ENCODE measurements around the gene SLC36A3. TPM values are rescaled to one million over a fixed set of nuclear protein-coding genes. Genes with fewer than 3 reads are reported as not detected.

SLC36A3 gene
- total and polyA plus RNA-seq, 7 experiments from 2014 or later, result not detected

GRCh38 chr5:151271336-151271735, 32.2 kb downstream of the SLC36A3 start:
- Mint-ChIP-seq H3K27me3 (peaks cover 0 to 8% (median 0%) of the 10 kb centered on the region in 5 donors), H3K4me3 (no peak overlapping the region), H3K36me3 (peaks cover 0 to 19% (median 12%) of the 10 kb centered on the region in 5 donors), H3K4me1 (no peaks in the 10 kb centered on the region), H3K9me3 (no peaks in the 10 kb centered on the region), H3K27ac (no peak overlapping the region)
- no peaks in the 10 kb centered on the region for H3K27me3 ChIP-seq (ENCODE audit: control insufficient read depth in 2 of 2, insufficient read depth in 2 of 2, low read length in 2 of 2)
- no peaks in the 10 kb centered on the region for H3K4me1 ChIP-seq (ENCODE audit: control insufficient read depth in 2 of 2, insufficient read depth in 2 of 2, low read length in 2 of 2)
- H3K4me3 ChIP-seq (ENCODE audit: low read length), result no peak overlapping the region
- no peaks in the 10 kb centered on the region for H3K9me3 ChIP-seq (ENCODE audit: control insufficient read depth in 2 of 3, low read length in 3 of 3)
- ChIA-PET CTCF (interaction anchor here (0.6 kb wide), 1 partner anchor 1656 kb away, joined by 3 read pairs; no protein-coding TSS in a partner anchor), POLR2A (no interaction called here)
- H3K36me3 ChIP-seq (ENCODE audit: control insufficient read depth in 2 of 3, insufficient read depth in 3 of 3, low read length in 3 of 3), result peaks cover 0 to 26% (median 9%) of the 10 kb centered on the region in 3 experiments
- intact Hi-C loops (cut with micrococcal nuclease), result no loop called here
- H3K27ac ChIP-seq (ENCODE audit: low read depth, low read length), result no peak overlapping the region
- peak; percentile 51 for ATAC-seq
- no peak for DNase-seq

- intact Hi-C loops (cut with micrococcal nuclease), result no loop called here
- Histone ChIP-seq H3K9me3 (ENCODE audit: control insufficient read depth in 2 of 3, low read length in 3 of 3) (no peaks in the 10 kb centered on the region), H3K27ac (ENCODE audit: low read depth, low read length) (no peak overlapping the region), H3K27me3 (ENCODE audit: control insufficient read depth in 2 of 2, insufficient read depth in 2 of 2, low read length in 2 of 2) (no peaks in the 10 kb centered on the region), H3K36me3 (ENCODE audit: control insufficient read depth in 2 of 3, insufficient read depth in 3 of 3, low read length in 3 of 3) (peaks cover 0 to 26% (median 9%) of the 10 kb centered on the region in 3 experiments), H3K4me3 (ENCODE audit: low read length) (no peak overlapping the region), H3K4me1 (ENCODE audit: control insufficient read depth in 2 of 2, insufficient read depth in 2 of 2, low read length in 2 of 2) (no peaks in the 10 kb centered on the region)
- ATAC-seq (peak; percentile 69), DNase-seq (no peak)
- peaks cover 0 to 19% (median 12%) of the 10 kb centered on the region in 5 donors for H3K36me3 Mint-ChIP-seq
- CTCF ChIA-PET, result no interaction called here
- H3K4me1 Mint-ChIP-seq, result no peaks in the 10 kb centered on the region
- H3K4me3 Mint-ChIP-seq, result no peak overlapping the region
- no peak overlapping the region for H3K27ac Mint-ChIP-seq
- POLR2A ChIA-PET, result no interaction called here
- no peaks in the 10 kb centered on the region for H3K9me3 Mint-ChIP-seq
- peaks cover 0 to 5% (median 0%) of the 10 kb centered on the region in 5 donors for H3K27me3 Mint-ChIP-seq
These were observed 33.0 kb downstream of the SLC36A3 start for GRCh38 chr5:151270599-151270998.

GRCh38 chr5:151267491-151268260, 35.9 kb downstream of the SLC36A3 start:
- Histone ChIP-seq H3K36me3 (ENCODE audit: control insufficient read depth in 2 of 3, insufficient read depth in 3 of 3, low read length in 3 of 3) (peaks cover 0 to 31% (median 9%) of the 10 kb centered on the region in 3 experiments), H3K4me3 (ENCODE audit: low read length) (no peak overlapping the region), H3K27ac (ENCODE audit: low read depth, low read length) (no peak overlapping the region), H3K27me3 (ENCODE audit: control insufficient read depth in 2 of 2, insufficient read depth in 2 of 2, low read length in 2 of 2) (no peaks in the 10 kb centered on the region), H3K9me3 (ENCODE audit: control insufficient read depth in 2 of 3, low read length in 3 of 3) (no peaks in the 10 kb centered on the region), H3K4me1 (ENCODE audit: control insufficient read depth in 2 of 2, insufficient read depth in 2 of 2, low read length in 2 of 2) (no peaks in the 10 kb centered on the region)
- ChIA-PET CTCF (no interaction called here), POLR2A (no interaction called here)
- Mint-ChIP-seq H3K27me3 (no peaks in the 10 kb centered on the region), H3K36me3 (peaks cover under 1 to 39% (median 22%) of the 10 kb centered on the region in 5 donors), H3K4me3 (no peak overlapping the region), H3K4me1 (peaks cover 0 to 12% (median 2%) of the 10 kb centered on the region in 7 donors), H3K9me3 (peaks cover 0 to 2% (median 0%) of the 10 kb centered on the region in 11 donors), H3K27ac (peak overlapping the region in 1 of 9 donors; percentile 13)
- DNase-seq (no peak), ATAC-seq (no peak)
- intact Hi-C loops (cut with micrococcal nuclease), result no loop called here

- CTCF ChIA-PET, result interaction anchor here (1.7 kb wide), 1 partner anchor 149 kb away, joined by 5 read pairs; no protein-coding TSS in a partner anchor
- no peaks in the 10 kb centered on the region for H3K9me3 ChIP-seq (ENCODE audit: control insufficient read depth in 2 of 3, low read length in 3 of 3)
- intact Hi-C loops (cut with micrococcal nuclease), result no loop called here
- Mint-ChIP-seq H3K36me3 (peaks cover 7 to 57% (median 29%) of the 10 kb centered on the region in 5 donors), H3K27ac (peak overlapping the region in 4 of 9 donors; percentile 2 to 79 (median 13)), H3K4me3 (no peak overlapping the region), H3K4me1 (peaks cover 0 to 12% (median 3%) of the 10 kb centered on the region in 7 donors), H3K9me3 (peaks cover 0 to 2% (median 0%) of the 10 kb centered on the region in 11 donors), H3K27me3 (no peaks in the 10 kb centered on the region)
- no peaks in the 10 kb centered on the region for H3K27me3 ChIP-seq (ENCODE audit: control insufficient read depth in 2 of 2, insufficient read depth in 2 of 2, low read length in 2 of 2)
- H3K27ac ChIP-seq (ENCODE audit: low read depth, low read length), result no peak overlapping the region
- no peak overlapping the region for H3K4me3 ChIP-seq (ENCODE audit: low read length)
- ATAC-seq (peak; percentile 68), DNase-seq (no peak)
- no peaks in the 10 kb centered on the region for H3K4me1 ChIP-seq (ENCODE audit: control insufficient read depth in 2 of 2, insufficient read depth in 2 of 2, low read length in 2 of 2)
- H3K36me3 ChIP-seq (ENCODE audit: control insufficient read depth in 2 of 3, insufficient read depth in 3 of 3, low read length in 3 of 3), result peaks cover 0 to 26% (median 9%) of the 10 kb centered on the region in 3 experiments
- POLR2A ChIA-PET, result no interaction called here
These were observed 39.5 kb downstream of the SLC36A3 start for GRCh38 chr5:151264113-151264512.

- H3K27ac Mint-ChIP-seq, result no peak overlapping the region
- peaks cover 7 to 55% (median 26%) of the 10 kb centered on the region in 5 donors for H3K36me3 Mint-ChIP-seq
- H3K4me1 ChIP-seq (ENCODE audit: control insufficient read depth in 2 of 2, insufficient read depth in 2 of 2, low read length in 2 of 2), result no peaks in the 10 kb centered on the region
- peaks cover 2 to 20% (median 12%) of the 10 kb centered on the region in 7 donors for H3K4me1 Mint-ChIP-seq
- no peaks in the 10 kb centered on the region for H3K9me3 ChIP-seq (ENCODE audit: control insufficient read depth in 2 of 3, low read length in 3 of 3)
- H3K36me3 ChIP-seq (ENCODE audit: control insufficient read depth in 2 of 3, insufficient read depth in 3 of 3, low read length in 3 of 3), result peaks cover 0 to 17% (median 9%) of the 10 kb centered on the region in 3 experiments
- no peak overlapping the region for H3K4me3 Mint-ChIP-seq
- H3K9me3 Mint-ChIP-seq, result peaks cover 0 to 2% (median 0%) of the 10 kb centered on the region in 11 donors
- no peaks in the 10 kb centered on the region for H3K27me3 Mint-ChIP-seq
- ChIA-PET CTCF (no interaction called here), POLR2A (interaction anchor here (0.5 to 0.7 kb wide), 2 partner anchors 26 to 367 kb away, joined by 3 read pairs; no protein-coding TSS in a partner anchor)
- intact Hi-C loops (cut with micrococcal nuclease), result no loop called here
- H3K4me3 ChIP-seq (ENCODE audit: low read length), result no peak overlapping the region
- no peaks in the 10 kb centered on the region for H3K27me3 ChIP-seq (ENCODE audit: control insufficient read depth in 2 of 2, insufficient read depth in 2 of 2, low read length in 2 of 2)
- no peak for DNase-seq
- H3K27ac ChIP-seq (ENCODE audit: low read depth, low read length), result no peak overlapping the region
- ATAC-seq, result no peak
These were observed 41.0 kb downstream of the SLC36A3 start for GRCh38 chr5:151262532-151262931.

GRCh38 chr5:151259931-151260330, 43.6 kb downstream of the SLC36A3 start:
- H3K27me3 ChIP-seq (ENCODE audit: control insufficient read depth in 2 of 2, insufficient read depth in 2 of 2, low read length in 2 of 2), result no peaks in the 10 kb centered on the region
- Mint-ChIP-seq H3K27ac (no peak overlapping the region), H3K27me3 (no peaks in the 10 kb centered on the region), H3K9me3 (peaks cover 0 to 2% (median 0%) of the 10 kb centered on the region in 11 donors), H3K4me1 (peaks cover 11 to 34% (median 22%) of the 10 kb centered on the region in 7 donors), H3K4me3 (no peak overlapping the region), H3K36me3 (peaks cover 7 to 43% (median 14%) of the 10 kb centered on the region in 5 donors)
- POLR2A ChIA-PET, result no interaction called here
- no peaks in the 10 kb centered on the region for H3K9me3 ChIP-seq (ENCODE audit: control insufficient read depth in 2 of 3, low read length in 3 of 3)
- intact Hi-C loops (cut with micrococcal nuclease), result no loop called here
- no peak overlapping the region for H3K4me3 ChIP-seq (ENCODE audit: low read length)
- DNase-seq (no peak), ATAC-seq (no peak)
- H3K36me3 ChIP-seq (ENCODE audit: control insufficient read depth in 2 of 3, insufficient read depth in 3 of 3, low read length in 3 of 3), result peaks cover 0 to 4% (median 0%) of the 10 kb centered on the region in 3 experiments
- CTCF ChIA-PET, result no interaction called here
- H3K27ac ChIP-seq (ENCODE audit: low read depth, low read length), result no peak overlapping the region
- H3K4me1 ChIP-seq (ENCODE audit: control insufficient read depth in 2 of 2, insufficient read depth in 2 of 2, low read length in 2 of 2), result no peaks in the 10 kb centered on the region

Data from naive thymus-derived CD4-positive, alpha-beta T cell (primary cell).